ENCODE data around the gene OR51V1. TPM values are rescaled to one million over a fixed set of nuclear protein-coding genes. Genes with fewer than 3 reads are reported as not detected.
"Not testable (repeated sequence)": the region's sequence is repeated elsewhere in the genome, so short reads cannot be mapped to it uniquely, and the experiment has no call there.

The OR51V1 gene, protein sequence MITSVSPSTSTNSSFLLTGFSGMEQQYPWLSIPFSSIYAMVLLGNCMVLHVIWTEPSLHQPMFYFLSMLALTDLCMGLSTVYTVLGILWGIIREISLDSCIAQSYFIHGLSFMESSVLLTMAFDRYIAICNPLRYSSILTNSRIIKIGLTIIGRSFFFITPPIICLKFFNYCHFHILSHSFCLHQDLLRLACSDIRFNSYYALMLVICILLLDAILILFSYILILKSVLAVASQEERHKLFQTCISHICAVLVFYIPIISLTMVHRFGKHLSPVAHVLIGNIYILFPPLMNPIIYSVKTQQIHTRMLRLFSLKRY
- not detected for total RNA-seq

DNA sequence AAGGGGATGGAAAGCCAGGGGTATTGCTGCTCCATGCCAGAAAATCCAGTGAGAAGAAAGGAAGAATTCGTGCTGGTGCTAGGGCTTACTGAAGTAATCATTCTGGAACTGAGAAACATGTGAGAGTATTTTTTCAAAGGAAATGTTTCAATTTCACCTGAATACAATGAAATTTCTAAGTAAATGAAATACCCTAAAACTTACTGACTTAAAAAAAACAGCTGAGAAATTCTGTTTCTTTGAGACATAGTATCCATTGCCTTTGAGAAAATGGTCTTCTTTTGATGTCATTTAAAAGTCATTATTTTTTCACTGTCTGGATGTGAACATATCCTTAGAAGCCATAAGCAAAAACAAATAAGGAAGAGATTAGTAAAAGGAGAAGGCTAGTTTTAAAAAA, at the start of gene OR51V1:
OR51V1 (minus strand) TSS at position 101 of the 400 bp plus-strand sequence; CDS start at position 101, 0 bp downstream.
- WGBS, 2 donors = 30 to 61% methylated on average over 1 of the region's 1 CpG
- no peak for DNase-seq (ENCODE audit: low spot score in 2 of 2)
- TF ChIP-seq POLR2A (IDR thresholded peaks at IDR 0.05) (no peak), CTCF (IDR thresholded peaks at IDR 0.05) (no peak)
- intact Hi-C loops (cut with DNase I; ENCODE audit: low total_unique reads) = no loop called here
- H3K4me3 ChIP-seq (ENCODE audit: low read depth, poor library complexity, severe bottlenecking) = no peak within 1 kb of the TSS

GRCh38 chr11:5249807-5250396, 49.4 kb upstream of the OR51V1 start, which contains the start of gene HBG1:
Gene HBG1 (minus strand): TSS chr11:5249857. CDS start chr11:5249804, 53 bp downstream.
- intact Hi-C loops (cut with DNase I; ENCODE audit: low total_unique reads); H3K4me3 ChIP-seq (ENCODE audit: low read depth, poor library complexity, severe bottlenecking); DNase-seq (ENCODE audit: low spot score in 2 of 2): not testable (repeated sequence)
- WGBS, 2 donors = 50 to 72% methylated on average over 2 to 4 of the region's 9 CpGs

DNA sequence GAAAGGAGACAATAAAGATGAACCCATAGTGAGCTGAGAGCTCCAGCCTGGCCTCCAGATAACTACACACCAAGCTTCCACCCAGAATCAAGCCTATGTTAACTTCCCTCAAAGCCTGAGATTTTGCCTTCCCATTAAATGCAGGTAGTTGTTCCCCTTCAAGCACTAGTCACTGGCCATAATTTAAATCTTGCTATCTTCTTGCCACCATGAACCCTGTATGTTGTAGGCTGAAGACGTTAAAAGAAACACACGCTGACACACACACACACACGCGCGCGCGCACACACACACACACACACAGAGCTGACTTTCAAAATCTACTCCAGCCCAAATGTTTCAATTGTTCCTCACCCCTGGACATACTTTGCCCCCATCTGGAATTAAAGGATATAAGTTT, 48.0 kb upstream of the OR51V1 start:
- DNase-seq (ENCODE audit: low spot score in 2 of 2); H3K4me3 ChIP-seq (ENCODE audit: low read depth, poor library complexity, severe bottlenecking); intact Hi-C loops (cut with DNase I; ENCODE audit: low total_unique reads): not testable (repeated sequence)
- WGBS, 2 donors = 78 to 82% methylated on average over 7 of the region's 7 CpGs

DNA sequence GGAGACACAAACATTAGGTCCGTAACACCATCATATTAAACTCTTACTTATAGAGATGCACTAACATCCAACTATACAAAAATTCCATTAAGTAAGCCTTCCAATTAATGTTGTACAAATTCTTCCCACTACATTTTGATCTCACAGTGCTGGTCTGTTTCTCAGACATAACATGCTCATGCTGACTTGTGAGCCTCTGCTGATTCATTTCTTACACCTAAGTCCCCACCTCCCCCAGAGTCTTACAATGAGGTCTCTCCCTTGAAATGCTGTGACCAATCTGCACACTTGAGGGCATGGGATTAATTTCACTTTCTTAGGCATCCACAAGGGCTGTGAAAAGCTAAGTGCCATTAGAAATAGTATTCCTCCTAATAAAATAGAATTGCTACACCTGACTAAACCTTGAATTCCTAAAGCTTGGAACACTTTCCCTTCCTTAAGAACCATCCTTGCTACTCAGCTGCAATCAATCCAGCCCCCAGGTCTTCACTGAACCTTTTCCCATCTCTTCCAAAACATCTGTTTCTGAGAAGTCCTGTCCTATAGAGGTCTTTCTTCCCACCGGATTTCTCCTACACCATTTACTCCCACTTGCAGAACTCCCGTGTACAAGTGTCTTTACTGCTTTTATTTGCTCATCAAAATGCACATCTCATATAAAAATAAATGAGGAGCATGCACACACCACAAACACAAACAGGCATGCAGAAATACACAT, 47.1 kb upstream of the OR51V1 start:
- no peak for DNase-seq (ENCODE audit: low spot score in 2 of 2)
- TF ChIP-seq CTCF (IDR thresholded peaks at IDR 0.05) = no peak
- intact Hi-C loops (cut with DNase I; ENCODE audit: low total_unique reads) = no loop called here
- 68 to 77% methylated on average over 3 of the region's 3 CpGs for WGBS, 2 donors
- H3K4me3 ChIP-seq (ENCODE audit: low read depth, poor library complexity, severe bottlenecking) = no peak overlapping the region

DNA sequence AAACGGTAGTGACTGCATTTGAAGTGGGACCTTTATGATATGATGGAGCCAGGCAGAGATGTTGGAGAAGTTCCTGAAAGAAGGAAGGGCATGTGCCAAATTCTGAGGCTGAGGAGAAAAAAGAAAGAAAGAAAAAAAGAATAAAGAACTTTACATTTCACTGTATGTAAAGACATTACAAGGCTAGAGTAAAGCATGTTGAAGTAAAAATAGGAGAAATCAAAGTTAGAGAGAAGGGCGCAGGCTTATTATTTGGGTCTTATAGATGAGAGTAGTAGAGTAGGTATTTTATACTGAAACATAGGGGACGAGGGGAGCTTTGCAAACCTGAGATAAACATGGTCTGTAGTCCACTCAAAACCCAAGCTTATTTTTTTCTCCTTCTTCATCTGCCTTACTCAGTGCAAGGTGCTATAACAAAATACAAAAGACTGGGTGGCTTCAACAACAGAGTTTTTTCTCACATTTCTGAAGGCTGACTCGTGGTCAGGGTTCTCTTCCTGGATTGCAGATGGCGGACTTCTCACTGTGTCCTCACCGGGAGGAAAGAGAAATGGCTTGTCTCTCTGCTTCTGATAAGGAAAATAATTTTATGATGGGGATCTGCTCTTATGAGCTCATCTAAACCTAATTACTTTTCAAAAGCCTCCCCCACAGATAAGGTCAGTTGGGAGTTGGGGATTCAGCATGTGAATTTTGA, 46.4 kb upstream of the OR51V1 start:
- WGBS, 2 donors = 63 to 72% methylated on average over 6 of the region's 6 CpGs
- TF ChIP-seq CTCF (IDR thresholded peaks at IDR 0.05) (no peak), POLR2A (IDR thresholded peaks at IDR 0.05) (no peak)
- no peak overlapping the region for H3K4me3 ChIP-seq (ENCODE audit: low read depth, poor library complexity, severe bottlenecking)
- intact Hi-C loops (cut with DNase I; ENCODE audit: low total_unique reads) = no loop called here
- no peak for DNase-seq (ENCODE audit: low spot score in 2 of 2)

GRCh38 chr11:5245155-5245554, 44.7 kb upstream of the OR51V1 start:
- H3K4me3 ChIP-seq (ENCODE audit: low read depth, poor library complexity, severe bottlenecking) = no peak overlapping the region

More at GRCh38 chr11:5245155-5245554, 44.7 kb upstream of the OR51V1 start:
- intact Hi-C loops (cut with DNase I; ENCODE audit: low total_unique reads) = no loop called here
- 65 to 66% methylated on average over 2 of the region's 2 CpGs for WGBS, 2 donors
- TF ChIP-seq CTCF (IDR thresholded peaks at IDR 0.05) = no peak
- TF ChIP-seq POLR2A (IDR thresholded peaks at IDR 0.05) = no peak
- no peak for DNase-seq (ENCODE audit: low spot score in 2 of 2)
